NOMO-1 (cell line): Measurements from ENCODE around the gene ABI3.
A peak's percentile ranks its signal among the peaks of the same experiment; 100 is the strongest.

ENCODE experiments used
- DNase-seq, 2 experiments: peaks; one replicate each; lab custom pipeline; 2025; ENCODE audit not compliant: unreplicated experiment in 2 of 2; lab: John Stamatoyannopoulos, UW

The ABI3 gene

GRCh38 chr17:49196520-49196919 lies 14.0 kb upstream of the ABI3 start:
- no peak for DNase-seq

GRCh38 chr17:49197346-49197998 lies 13.0 kb upstream of the ABI3 start:
- no peak for DNase-seq

- no peak for DNase-seq
Measured at GRCh38 chr17:49198211-49198610, 12.3 kb upstream of the ABI3 start.

- peak in 1 of 2 experiments; percentile 30 for DNase-seq
Measured at GRCh38 chr17:49200423-49201083, 10.0 kb upstream of the ABI3 start.

GRCh38 chr17:49201481-49201927 lies 9.0 kb upstream of the ABI3 start:
- DNase-seq, result no peak

- no peak for DNase-seq
Measured at GRCh38 chr17:49203796-49204195, 6.7 kb upstream of the ABI3 start.

GRCh38 chr17:49204516-49204915 lies 6.0 kb upstream of the ABI3 start:
- DNase-seq, result no peak

GRCh38 chr17:49209061-49209571 lies 1.4 kb upstream of the ABI3 start:
- no peak for DNase-seq

GRCh38 chr17:49213399-49213798 lies 2.9 kb downstream of the ABI3 start:
- DNase-seq, result no peak

- no peak for DNase-seq
Measured at GRCh38 chr17:49213847-49214246, 3.3 kb downstream of the ABI3 start.

- DNase-seq, result no peak
Measured at GRCh38 chr17:49214676-49215360, 4.3 kb downstream of the ABI3 start.

- no peak for DNase-seq
Measured at GRCh38 chr17:49216482-49216881, 6.0 kb downstream of the ABI3 start.

- DNase-seq, result peak; percentile 22 to 31
Measured at GRCh38 chr17:49216953-49217650, 6.6 kb downstream of the ABI3 start.

GRCh38 chr17:49217651-49218413 lies 7.3 kb downstream of the ABI3 start:
- peak; percentile 53 to 59 for DNase-seq

GRCh38 chr17:49218941-49219913 lies 8.7 kb downstream of the ABI3 start:
- DNase-seq, result peak; percentile 25 to 37

- no peak for DNase-seq
Measured at GRCh38 chr17:49219987-49220386, 9.5 kb downstream of the ABI3 start.

- no peak for DNase-seq
Measured at GRCh38 chr17:49223168-49223516, 12.6 kb downstream of the ABI3 start.

GRCh38 chr17:49223517-49224197 lies 13.2 kb downstream of the ABI3 start:
- DNase-seq, result peak; percentile 15 to 17
